ENCODE measurements around the gene DMBT1.

DNA sequence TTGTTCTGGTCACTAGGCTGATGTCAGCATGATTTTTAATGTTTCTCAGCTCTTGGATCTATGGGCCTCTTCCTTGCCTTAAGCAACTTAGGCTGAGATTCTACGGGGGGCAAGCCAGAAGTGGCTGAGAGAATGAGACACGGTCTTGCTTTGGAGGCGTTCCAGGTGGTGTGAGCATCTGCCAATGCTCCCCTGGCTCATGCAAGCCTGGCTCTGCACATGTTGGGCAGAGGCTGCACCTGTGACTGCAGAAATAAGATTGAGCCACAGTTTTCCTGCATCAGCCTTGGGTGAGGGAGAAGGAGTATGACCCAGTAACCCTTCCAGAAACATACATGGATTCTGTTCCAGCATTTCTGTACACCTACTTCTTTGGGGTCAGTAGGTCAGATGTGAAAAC, 97.2 kb downstream of the DMBT1 start:
- TF ChIP-seq ELF4 (IDR thresholded peaks at IDR 0.05), result no peak
- no peak for TF ChIP-seq HDGF (IDR thresholded peaks at IDR 0.05; ENCODE audit: borderline replicate concordance)
- TF ChIP-seq ARNT (IDR thresholded peaks at IDR 0.05), result no peak
- TF ChIP-seq FOXK2 (IDR thresholded peaks at IDR 0.05), result no peak
- TF ChIP-seq FOXA1 (IDR thresholded peaks at IDR 0.05), result no peak
- TF ChIP-seq SP1 (IDR thresholded peaks at IDR 0.05), result no peak
- TF ChIP-seq, protein P1, sequence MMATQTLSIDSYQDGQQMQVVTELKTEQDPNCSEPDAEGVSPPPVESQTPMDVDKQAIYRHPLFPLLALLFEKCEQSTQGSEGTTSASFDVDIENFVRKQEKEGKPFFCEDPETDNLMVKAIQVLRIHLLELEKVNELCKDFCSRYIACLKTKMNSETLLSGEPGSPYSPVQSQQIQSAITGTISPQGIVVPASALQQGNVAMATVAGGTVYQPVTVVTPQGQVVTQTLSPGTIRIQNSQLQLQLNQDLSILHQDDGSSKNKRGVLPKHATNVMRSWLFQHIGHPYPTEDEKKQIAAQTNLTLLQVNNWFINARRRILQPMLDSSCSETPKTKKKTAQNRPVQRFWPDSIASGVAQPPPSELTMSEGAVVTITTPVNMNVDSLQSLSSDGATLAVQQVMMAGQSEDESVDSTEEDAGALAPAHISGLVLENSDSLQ (IDR thresholded peaks at IDR 0.05), result no peak
- TF ChIP-seq BHLHE40 (IDR thresholded peaks at IDR 0.05; ENCODE audit: borderline replicate concordance), result no peak
- no peak for TF ChIP-seq SUZ12 (IDR thresholded peaks at IDR 0.05)
- TF ChIP-seq TARDBP (IDR thresholded peaks at IDR 0.05), result no peak
- no peak for TF ChIP-seq L3MBTL2 (conservative IDR thresholded peaks at IDR 0.05)
- no peak for TF ChIP-seq LEF1 (IDR thresholded peaks at IDR 0.05; ENCODE audit: borderline replicate concordance)

All from HEK293T (cell line).